Esophagus muscularis mucosa (tissue), 4 donors: ENCODE data around the gene CUL3. TPM values are rescaled to one million over a fixed set of nuclear protein-coding genes. Genes with fewer than 3 reads are reported as not detected.
"Not testable (repeated sequence)": the region's sequence is repeated elsewhere in the genome, so short reads cannot be mapped to it uniquely, and the experiment has no call there.

ENCODE experiments used
- DNase-seq: peaks from one replicate; pipeline ENCODE4 v3.0.0-alpha.2; 2017; ENCODE audit errors: extremely low spot score
- H3K27ac ChIP-seq, 4 donors: fragments of 200-600 bp; sonication (generic); replicated peaks in 1 of 4; 1 replicate in 3 of 4; 2 replicates in 1 of 4; pipeline ENCODE4 v1.5.1; 2016 to 2019; ENCODE audit warnings: mild to moderate bottlenecking in 1 of 4
- H3K27me3 ChIP-seq, 4 donors: fragments of 200-600 bp; sonication (generic); one replicate each; pipeline versions ENCODE4 v1.5.1 to v1.6.0; 2016 to 2019
- H3K36me3 ChIP-seq, 4 donors: fragments of 200-600 bp; sonication (generic); one replicate each; pipeline ENCODE4 v1.5.1; 2016 to 2019
- H3K4me1 ChIP-seq, 4 donors: fragments of 200-600 bp; sonication (generic); one replicate each; pipeline ENCODE4 v1.5.1; 2016 to 2019
- H3K4me3 ChIP-seq, 4 donors: fragments of 200-600 bp; sonication (generic); 1 replicate in 2 of 4; 2 replicates in 2 of 4; pipeline ENCODE4 v1.5.1; 2016 to 2019; ENCODE audit warnings: mild to moderate bottlenecking in 4 of 4, moderate library complexity in 1 of 4
- H3K9me3 ChIP-seq, 4 donors: fragments of 200-600 bp; sonication (generic); 1 replicate in 3 of 4; 2 replicates in 1 of 4; pipeline ENCODE4 v1.5.1; 2016 to 2019
- EP300 ChIP-seq: sonication (generic); formaldehyde crosslinking; IDR thresholded peaks from one replicate; pipeline ENCODE4 v1.6.1; 2017; ENCODE audit warnings: antibody characterized with exemption
- POLR2A ChIP-seq: fragments of 450-650 bp; IDR thresholded peaks from one replicate; pipeline ENCODE4 v1.6.1; 2017; ENCODE audit warnings: antibody characterized with exemption, moderate library complexity, mild to moderate bottlenecking, low read depth
- POLR2AphosphoS5 ChIP-seq, 2 donors: sonication (generic); formaldehyde crosslinking; IDR thresholded peaks; one replicate each; pipeline ENCODE4 v1.6.1; 2017; ENCODE audit warnings: antibody characterized with exemption in 2 of 2
- WGBS: methylation state at CpG from one replicate; pipeline ENCODE4 v1.1.5; 2018; 5-methylcytosine and 5-hydroxymethylcytosine counted together
- intact Hi-C: fragments of 100-400 bp; cut with DNase I; formaldehyde crosslinking; loops from one replicate; pipeline ENCODE4 v1.15.1; 2023
- total RNA-seq, 4 donors: library from RNA; depleted of rRNA; stranded (reverse); fragments of >200 nt; gene quantifications; one replicate each; pipeline versions ENCODE4 v1.1.0 to v1.2.1, GENCODE V29; 2016
- TF ChIP-seq, protein P1 (sequence below), 3 experiments: fragments of 200-600 bp in 2 of 3; fragments of 450-650 bp in 1 of 3; sonication (generic) in 2 of 3; IDR thresholded peaks; one replicate each; pipeline ENCODE4 v1.5.1; 2017 to 2019; ENCODE audit warnings: antibody characterized with exemption in 3 of 3, mild to moderate bottlenecking in 2 of 3, moderate library complexity in 1 of 3

The CUL3 gene
- total RNA-seq, 4 donors from 2014 or later, result 50.9 to 66.4 (median 59.7) TPM

DNA sequence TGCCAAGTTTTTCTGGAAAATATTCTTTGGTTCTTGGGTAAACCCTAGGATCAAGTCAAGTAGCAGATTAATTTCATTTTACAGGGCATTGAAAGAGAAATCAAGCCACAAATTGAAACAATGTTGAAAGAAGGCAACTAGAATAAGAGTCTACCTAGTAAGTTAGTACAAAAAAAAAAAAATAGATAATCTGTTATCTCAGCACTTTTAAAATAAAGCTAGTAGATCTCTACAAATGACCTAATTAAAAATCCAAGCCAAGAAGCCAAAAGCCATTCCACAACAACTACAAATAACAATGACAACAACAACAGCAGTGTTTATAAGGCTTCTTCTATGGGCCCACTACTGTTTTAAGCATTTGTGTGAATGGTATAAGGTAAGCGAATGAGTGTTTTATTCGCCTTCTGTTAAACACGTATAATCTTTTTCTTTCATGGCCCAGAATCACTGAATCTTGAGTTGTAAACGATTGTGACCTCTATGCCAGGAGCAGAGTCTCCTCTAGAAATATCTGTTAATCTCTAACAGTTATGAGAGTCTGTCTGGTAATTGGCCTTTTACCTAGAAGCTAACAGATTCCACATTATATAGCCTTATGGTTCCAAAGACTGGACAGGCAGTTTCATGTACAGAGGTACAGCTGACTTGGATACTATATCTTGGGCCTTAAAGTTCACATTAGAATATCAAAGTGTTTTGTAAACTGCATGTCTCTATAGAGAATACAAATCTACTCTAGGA lies 28.6 kb upstream of the CUL3 start:
- Histone ChIP-seq H3K4me1 (no peaks in the 10 kb centered on the region), H3K36me3 (no peaks in the 10 kb centered on the region), H3K27me3 (no peaks in the 10 kb centered on the region), H3K27ac (no peak overlapping the region), H3K4me3 (no peak overlapping the region), H3K9me3 (peaks cover 0 to 4% (median 0%) of the 10 kb centered on the region in 4 donors)
- DNase-seq, result no peak
- TF ChIP-seq EP300 (no peak), POLR2A (no peak), POLR2AphosphoS5 (IDR thresholded peaks at IDR 0.05) (no peak)
- TF ChIP-seq, protein P1, sequence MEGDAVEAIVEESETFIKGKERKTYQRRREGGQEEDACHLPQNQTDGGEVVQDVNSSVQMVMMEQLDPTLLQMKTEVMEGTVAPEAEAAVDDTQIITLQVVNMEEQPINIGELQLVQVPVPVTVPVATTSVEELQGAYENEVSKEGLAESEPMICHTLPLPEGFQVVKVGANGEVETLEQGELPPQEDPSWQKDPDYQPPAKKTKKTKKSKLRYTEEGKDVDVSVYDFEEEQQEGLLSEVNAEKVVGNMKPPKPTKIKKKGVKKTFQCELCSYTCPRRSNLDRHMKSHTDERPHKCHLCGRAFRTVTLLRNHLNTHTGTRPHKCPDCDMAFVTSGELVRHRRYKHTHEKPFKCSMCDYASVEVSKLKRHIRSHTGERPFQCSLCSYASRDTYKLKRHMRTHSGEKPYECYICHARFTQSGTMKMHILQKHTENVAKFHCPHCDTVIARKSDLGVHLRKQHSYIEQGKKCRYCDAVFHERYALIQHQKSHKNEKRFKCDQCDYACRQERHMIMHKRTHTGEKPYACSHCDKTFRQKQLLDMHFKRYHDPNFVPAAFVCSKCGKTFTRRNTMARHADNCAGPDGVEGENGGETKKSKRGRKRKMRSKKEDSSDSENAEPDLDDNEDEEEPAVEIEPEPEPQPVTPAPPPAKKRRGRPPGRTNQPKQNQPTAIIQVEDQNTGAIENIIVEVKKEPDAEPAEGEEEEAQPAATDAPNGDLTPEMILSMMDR (IDR thresholded peaks at IDR 0.05), result no peak
- WGBS, result 87% methylated on average over 4 of the region's 4 CpGs
- intact Hi-C loops, result no loop called here

DNA sequence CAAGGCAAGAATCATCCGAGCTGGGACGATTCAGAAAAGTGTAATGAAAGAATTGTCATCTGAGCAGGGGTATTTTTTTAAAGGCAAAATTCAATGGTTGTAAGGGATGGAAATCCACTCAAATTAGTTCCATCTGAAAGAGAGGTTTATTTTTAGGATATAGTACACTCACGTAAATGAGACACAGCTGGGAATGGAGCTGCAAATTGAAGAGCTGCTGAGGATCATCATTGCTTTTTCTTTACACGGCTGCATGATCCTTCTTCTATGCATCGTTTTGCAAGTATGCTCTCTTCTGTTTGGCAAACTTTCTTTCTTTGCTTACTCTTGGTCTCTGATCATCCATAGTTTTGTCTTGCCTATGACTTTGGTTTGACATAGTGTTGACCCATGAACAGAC lies 27.4 kb upstream of the CUL3 start:
- TF ChIP-seq POLR2A (no peak), EP300 (no peak), POLR2AphosphoS5 (IDR thresholded peaks at IDR 0.05) (no peak)
- TF ChIP-seq, protein P1 (IDR thresholded peaks at IDR 0.05), result no peak

DNA sequence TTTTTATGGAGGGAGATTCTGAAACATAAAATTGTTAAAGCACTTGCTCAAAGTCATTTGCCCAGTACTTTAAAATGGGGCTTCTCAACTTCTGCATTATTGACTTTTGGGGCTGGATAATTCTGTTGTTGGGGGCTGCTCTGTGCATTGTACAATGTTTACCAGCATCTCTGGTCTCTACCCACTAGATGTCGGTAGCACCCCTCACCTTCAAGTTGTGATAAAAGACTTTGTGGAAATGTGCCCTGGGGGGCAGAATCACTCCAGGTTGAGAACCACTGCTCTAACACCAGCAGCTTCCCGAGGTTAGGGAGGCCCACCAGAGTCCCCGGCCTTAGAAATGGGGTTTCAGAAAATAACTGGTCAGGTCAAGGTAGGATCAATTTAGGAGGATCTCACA lies 26.8 kb upstream of the CUL3 start:
- TF ChIP-seq, protein P1 (IDR thresholded peaks at IDR 0.05), result no peak
- TF ChIP-seq POLR2A (no peak), EP300 (no peak), POLR2AphosphoS5 (IDR thresholded peaks at IDR 0.05) (no peak)
- Histone ChIP-seq H3K36me3 (no peaks in the 10 kb centered on the region), H3K27me3 (no peaks in the 10 kb centered on the region), H3K4me3 (no peak overlapping the region), H3K27ac (no peak overlapping the region), H3K9me3 (no peaks in the 10 kb centered on the region), H3K4me1 (no peaks in the 10 kb centered on the region)
- DNase-seq, result no peak
- intact Hi-C loops, result no loop called here
- WGBS, result 86% methylated on average over 3 of the region's 3 CpGs

More for the DNA sequence above, 27.4 kb upstream of the CUL3 start:
- no peak for DNase-seq
- Histone ChIP-seq H3K4me3 (no peak overlapping the region), H3K27ac (no peak overlapping the region), H3K36me3 (no peaks in the 10 kb centered on the region), H3K27me3 (no peaks in the 10 kb centered on the region), H3K9me3 (no peaks in the 10 kb centered on the region), H3K4me1 (no peaks in the 10 kb centered on the region)
- WGBS, result 67% methylated on average over 5 of the region's 5 CpGs
- intact Hi-C loops, result no loop called here

DNA sequence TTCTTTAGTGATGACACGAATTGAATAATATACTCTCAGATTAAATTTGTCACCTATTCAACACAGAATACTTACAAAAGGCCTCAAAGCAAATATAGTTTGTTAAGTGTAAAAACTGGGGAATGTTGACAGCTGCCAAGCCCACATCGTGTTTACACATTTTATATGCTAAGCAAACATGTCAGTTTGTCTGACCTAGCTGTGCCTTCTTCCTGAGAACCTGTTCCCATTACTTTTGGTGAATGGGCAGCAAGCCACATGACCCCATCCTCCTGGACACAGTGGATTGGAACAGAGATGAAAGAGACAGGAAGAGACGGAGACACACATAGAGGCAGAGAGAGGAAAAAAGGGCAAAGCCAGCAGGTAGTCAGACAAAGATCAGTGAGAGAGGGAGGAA lies 22.9 kb upstream of the CUL3 start:
- Histone ChIP-seq H3K36me3 (no peaks in the 10 kb centered on the region), H3K4me1 (no peaks in the 10 kb centered on the region), H3K27ac (no peak overlapping the region), H3K27me3 (no peaks in the 10 kb centered on the region), H3K9me3 (no peaks in the 10 kb centered on the region), H3K4me3 (no peak overlapping the region)
- TF ChIP-seq POLR2AphosphoS5 (IDR thresholded peaks at IDR 0.05) (no peak), EP300 (no peak), POLR2A (no peak)
- TF ChIP-seq, protein P1 (IDR thresholded peaks at IDR 0.05), result no peak
- intact Hi-C loops, result no loop called here
- DNase-seq, result no peak
- WGBS, result 83% methylated on average over 3 of the region's 3 CpGs

DNA sequence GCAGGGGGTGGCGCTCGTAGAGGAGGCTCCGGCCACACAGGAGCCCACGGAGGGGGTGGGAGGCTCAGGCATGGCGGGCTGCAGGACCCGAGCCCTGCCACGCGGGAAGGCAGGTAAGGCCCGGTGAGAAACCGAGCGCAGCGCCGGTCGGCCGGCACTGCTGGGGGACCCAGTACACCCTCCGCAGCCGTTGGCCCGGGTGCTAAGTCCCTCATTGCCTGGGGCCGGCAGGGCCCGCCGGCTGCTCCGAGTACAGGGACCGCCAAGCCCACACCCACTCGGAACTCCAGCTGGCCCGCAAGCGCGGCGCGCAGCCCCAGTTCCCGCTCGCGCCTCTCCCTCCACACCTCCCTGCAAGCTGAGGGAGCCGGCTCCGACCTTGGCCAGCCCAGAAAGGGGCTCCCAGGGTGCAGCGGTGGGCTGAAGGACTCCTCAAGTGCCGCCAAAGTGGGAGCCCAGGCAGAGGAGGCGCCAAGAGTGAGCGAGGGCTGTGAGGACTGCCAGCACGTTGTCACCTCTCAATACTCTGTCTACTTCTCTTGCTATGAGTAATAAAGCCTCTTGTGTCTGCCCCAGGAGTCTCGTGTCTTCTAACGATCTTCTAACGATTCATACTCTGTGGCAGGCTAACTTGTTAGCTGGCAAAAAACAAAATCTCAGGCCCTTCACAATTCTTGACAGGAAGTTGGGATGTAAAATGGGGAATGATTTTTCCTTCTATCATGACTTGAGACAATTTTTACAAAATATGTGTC lies 18.8 kb upstream of the CUL3 start:
- H3K4me1 ChIP-seq, H3K27me3 ChIP-seq, DNase-seq, H3K4me3 ChIP-seq, intact Hi-C loops, H3K9me3 ChIP-seq, H3K27ac ChIP-seq, H3K36me3 ChIP-seq: not testable (repeated sequence)
- WGBS, result 92% methylated on average over 8 of the region's 42 CpGs

DNA sequence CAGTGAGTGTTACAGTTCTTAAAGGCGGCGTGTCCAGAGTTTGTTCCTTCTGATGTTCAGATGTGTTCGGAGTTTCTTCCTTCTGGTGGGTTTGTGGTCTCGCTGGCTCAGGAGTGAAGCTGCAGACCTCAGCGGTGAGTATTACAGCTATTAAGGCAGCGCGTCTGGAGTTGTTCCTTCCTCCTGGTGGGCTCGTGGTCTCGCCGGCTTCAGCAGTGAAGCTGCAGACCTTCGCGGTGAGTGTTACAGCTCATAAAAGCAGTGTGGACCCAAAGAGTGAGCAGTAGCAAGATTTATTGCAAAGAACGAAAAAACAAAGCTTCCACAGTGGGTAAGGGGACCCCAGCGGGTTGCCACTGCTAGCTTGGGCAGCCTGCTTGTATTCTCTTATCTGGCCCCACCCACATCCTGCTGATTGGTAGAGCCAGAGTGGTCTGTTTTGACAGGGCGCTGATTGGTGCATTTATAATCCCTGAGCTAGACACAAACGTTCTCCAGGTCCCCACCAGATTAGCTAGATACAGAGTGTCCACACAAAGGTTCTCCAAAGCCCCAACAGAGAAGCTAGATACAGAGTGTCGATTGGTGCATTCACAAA lies 17.7 kb upstream of the CUL3 start:
- intact Hi-C loops, H3K27ac ChIP-seq, H3K4me1 ChIP-seq, H3K27me3 ChIP-seq, H3K9me3 ChIP-seq, DNase-seq, H3K4me3 ChIP-seq, H3K36me3 ChIP-seq: not testable (repeated sequence)
- WGBS, result 87% methylated on average over 14 of the region's 17 CpGs
